Activated naive CD4-positive, alpha-beta T cell treated with anti-CD3 and anti-CD28 coated beads, Interleukin-2, amount 50 U/mL, for 72 hours (primary cell): ENCODE measurements around the gene BOC. TPM values are rescaled to one million over a fixed set of nuclear protein-coding genes. Genes with fewer than 3 reads are reported as not detected.

Source experiments
- ATAC-seq, 2 donors: fragments of 150-1000 bp; cut with Tn5 transposase; 2 replicates each; pipeline ENCODE4 v1.10.0; 2021; ENCODE audit warnings: mild to moderate bottlenecking in 2 of 2, moderate library complexity in 2 of 2
- DNase-seq, 2 donors: peaks; one replicate each; pipeline ENCODE4 v3.0.0; 2021 to 2022; ENCODE audit warnings: low spot score in 2 of 2
- H3K27ac Mint-ChIP-seq, 2 donors: one replicate each; pipeline ENCODE4 v1.8.0; 2022; ENCODE audit warnings: mild to moderate bottlenecking in 2 of 2, mixed read lengths in 2 of 2
- H3K36me3 Mint-ChIP-seq, 2 donors: one replicate each; pipeline ENCODE4 v1.8.0; 2022; ENCODE audit warnings: mixed read lengths in 2 of 2
- H3K9me3 Mint-ChIP-seq, 2 donors: one replicate each; pipeline ENCODE4 v1.8.0; 2022; ENCODE audit warnings: mixed read lengths in 2 of 2
- total RNA-seq, 2 donors: library from RNA; stranded (reverse); gene quantifications; one replicate each; pipeline ENCODE4 v1.2.3, GENCODE V29; 2022

The BOC gene
- total RNA-seq, 2 donors from 2014 or later = 0.62 TPM; not detected in 1

- H3K36me3 Mint-ChIP-seq = no peaks in the 10 kb centered on the region
- H3K9me3 Mint-ChIP-seq = no peaks in the 10 kb centered on the region
- DNase-seq (no peak), ATAC-seq (no peak)
- no peak overlapping the region for H3K27ac Mint-ChIP-seq
These were observed 42.3 kb downstream of the BOC start for GRCh38 chr3:113253702-113254101.

DNA sequence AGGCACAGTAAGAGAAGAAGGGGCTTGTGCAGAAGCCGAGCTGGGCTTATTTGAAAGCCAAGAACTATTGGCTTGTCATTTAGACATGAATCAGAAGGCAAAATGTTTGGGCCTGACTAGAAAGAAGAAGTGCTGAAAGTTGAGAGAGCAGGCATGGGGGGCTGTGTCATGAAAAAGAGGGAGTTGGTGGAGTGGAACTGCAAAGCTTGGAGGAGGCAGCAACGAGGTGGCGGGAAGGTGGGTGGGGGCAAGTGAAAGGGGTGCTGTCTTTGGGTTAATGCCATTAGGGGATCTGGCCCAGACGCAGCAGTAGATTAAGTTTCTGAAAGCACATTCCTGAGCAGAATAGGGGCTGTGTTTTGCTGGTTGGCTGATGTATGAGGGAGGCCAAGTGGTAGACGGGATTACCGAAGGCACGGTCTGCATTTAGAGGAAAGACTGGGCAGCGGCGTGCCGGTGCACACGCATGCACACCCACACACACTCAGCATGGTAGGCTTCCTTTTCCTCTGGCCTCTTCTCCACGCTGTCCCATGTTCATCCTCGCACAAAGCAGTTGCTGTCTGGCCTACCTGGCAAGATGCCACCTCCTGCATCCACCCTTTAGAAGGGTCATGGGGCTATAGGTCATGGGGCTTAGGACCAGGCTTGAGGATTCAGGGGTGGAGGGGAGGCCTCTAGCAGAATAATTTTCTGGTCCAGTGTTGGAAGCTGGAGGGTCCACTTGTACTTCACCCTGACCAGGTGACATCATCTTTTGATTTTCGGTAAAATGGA is 43.0 kb downstream of the BOC start:
- Mint-ChIP-seq H3K9me3 (no peaks in the 10 kb centered on the region), H3K36me3 (no peaks in the 10 kb centered on the region), H3K27ac (no peak overlapping the region)
- ATAC-seq (no peak), DNase-seq (no peak)

DNA sequence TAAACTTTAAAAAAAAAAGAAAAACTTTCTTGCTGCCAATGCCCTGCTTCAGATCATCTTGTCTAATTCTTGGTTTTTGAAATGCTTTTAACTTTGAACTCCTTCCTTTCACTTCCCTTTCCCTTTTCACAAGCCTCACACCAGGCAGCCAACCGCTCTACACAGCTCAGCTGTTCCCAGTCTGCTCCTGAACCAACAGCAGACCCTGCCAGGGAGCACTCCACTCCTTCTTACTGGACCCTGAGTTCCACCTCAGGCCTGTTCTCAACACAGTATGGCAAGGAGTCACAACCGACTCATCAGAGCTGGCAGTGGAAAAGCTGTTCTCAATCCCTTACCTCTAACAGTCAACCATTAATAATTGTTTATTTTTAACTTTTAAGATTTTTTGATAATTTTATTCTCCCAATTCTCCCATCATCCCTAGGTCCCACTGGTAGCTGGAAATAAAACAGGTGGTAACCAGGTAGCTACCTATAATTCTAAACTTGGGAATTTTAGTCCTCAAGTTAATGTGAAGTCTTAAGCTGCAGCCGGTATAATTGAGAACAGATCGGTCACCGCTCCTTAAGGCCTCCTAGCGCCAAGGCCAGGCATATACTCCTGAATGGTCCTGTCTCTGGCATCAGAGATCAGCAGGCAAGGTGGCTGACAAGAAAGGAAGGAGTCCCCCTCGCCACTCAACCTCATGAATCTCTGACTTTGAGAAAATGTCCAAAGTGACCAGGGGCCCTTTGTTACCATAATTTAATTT is 43.9 kb downstream of the BOC start:
- no peak overlapping the region for H3K27ac Mint-ChIP-seq
- no peak for ATAC-seq

GRCh38 chr3:113255854-113256615 is 44.7 kb downstream of the BOC start:
- H3K9me3 Mint-ChIP-seq = no peaks in the 10 kb centered on the region

More for the DNA sequence above, 43.9 kb downstream of the BOC start:
- no peak for DNase-seq
- no peaks in the 10 kb centered on the region for H3K36me3 Mint-ChIP-seq
- no peaks in the 10 kb centered on the region for H3K9me3 Mint-ChIP-seq

GRCh38 chr3:113258361-113258760 is 47.0 kb downstream of the BOC start:
- DNase-seq (no peak), ATAC-seq (no peak)
- Mint-ChIP-seq H3K36me3 (no peaks in the 10 kb centered on the region), H3K9me3 (no peaks in the 10 kb centered on the region), H3K27ac (no peak overlapping the region)

More at GRCh38 chr3:113255854-113256615, 44.7 kb downstream of the BOC start:
- Mint-ChIP-seq H3K27ac (no peak overlapping the region), H3K36me3 (no peaks in the 10 kb centered on the region)
- no peak for ATAC-seq
- DNase-seq = no peak

DNA sequence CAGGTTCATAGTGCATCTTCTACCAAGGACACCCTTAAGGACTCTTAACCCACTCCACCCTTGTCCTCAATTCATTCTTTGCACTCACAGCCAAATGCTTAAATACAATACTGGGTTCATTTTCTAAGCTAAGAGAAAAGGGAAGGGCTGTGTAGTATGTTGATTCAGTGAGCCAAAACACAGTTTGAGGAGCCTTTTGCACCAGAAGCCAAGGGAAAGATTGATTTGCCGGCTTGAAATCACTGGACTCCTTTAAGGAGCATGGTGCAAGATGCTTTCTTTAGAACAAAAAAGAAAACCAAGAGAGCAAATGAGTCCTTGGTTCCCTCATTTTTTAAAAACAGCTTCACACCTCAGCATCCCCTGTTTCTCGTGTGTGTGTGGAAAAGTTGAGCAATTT is 47.8 kb downstream of the BOC start:
- Mint-ChIP-seq H3K36me3 (no peaks in the 10 kb centered on the region), H3K9me3 (no peaks in the 10 kb centered on the region), H3K27ac (no peak overlapping the region)
- DNase-seq = no peak
- ATAC-seq = no peak

DNA sequence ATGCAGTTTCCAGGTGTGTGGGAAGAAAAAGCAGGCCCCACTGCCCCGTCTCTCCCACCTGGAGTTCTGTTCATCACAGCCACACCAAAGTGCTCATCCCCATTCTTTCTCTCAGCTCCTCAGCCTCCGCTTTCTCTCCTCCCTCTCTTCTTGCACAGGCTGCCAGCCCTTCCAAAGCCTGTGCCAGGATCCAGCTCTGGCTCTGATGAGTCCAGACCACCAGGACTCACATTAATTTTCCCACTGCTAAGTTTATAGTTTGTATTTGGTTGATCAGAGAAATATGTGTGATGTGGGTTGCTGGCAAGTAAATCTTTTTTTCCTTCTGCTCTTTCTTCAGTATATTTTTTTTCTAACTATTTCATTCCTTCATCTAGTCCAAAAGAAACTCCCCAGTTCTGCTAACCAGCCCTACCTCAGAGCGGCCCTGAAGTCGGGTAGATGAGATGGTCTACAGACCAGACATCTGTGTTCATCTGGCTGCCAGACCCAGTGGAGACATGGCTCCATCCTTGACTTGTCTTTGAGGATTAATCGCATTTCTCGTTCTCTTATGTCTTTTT is 49.8 kb downstream of the BOC start:
- H3K36me3 Mint-ChIP-seq = no peaks in the 10 kb centered on the region
- no peak overlapping the region for H3K27ac Mint-ChIP-seq
- DNase-seq = no peak
- no peaks in the 10 kb centered on the region for H3K9me3 Mint-ChIP-seq
- no peak for ATAC-seq

GRCh38 chr3:113261626-113262303 is 50.4 kb downstream of the BOC start:
- no peak overlapping the region for H3K27ac Mint-ChIP-seq
- DNase-seq (no peak), ATAC-seq (no peak)
- H3K9me3 Mint-ChIP-seq = no peaks in the 10 kb centered on the region
- no peaks in the 10 kb centered on the region for H3K36me3 Mint-ChIP-seq

DNA sequence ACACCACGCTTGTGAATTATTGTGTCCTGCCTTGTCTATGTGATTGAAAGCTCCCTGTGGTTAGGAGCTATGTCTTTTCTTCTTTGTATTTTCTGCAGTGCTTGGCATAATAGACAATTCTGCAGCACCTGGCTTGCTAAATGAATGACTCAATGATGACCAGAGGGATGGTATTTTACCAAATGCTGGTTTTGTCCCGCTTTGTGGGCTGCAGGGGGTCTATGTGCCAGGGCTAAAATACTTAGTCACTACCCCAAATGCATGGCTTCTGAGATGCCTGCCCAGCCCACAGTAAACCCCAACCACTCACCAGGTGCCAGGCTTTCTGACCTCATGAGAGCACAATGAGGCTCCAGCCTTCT is 50.9 kb downstream of the BOC start:
- H3K36me3 Mint-ChIP-seq = no peaks in the 10 kb centered on the region
- DNase-seq (no peak), ATAC-seq (no peak)
- no peak overlapping the region for H3K27ac Mint-ChIP-seq
- no peaks in the 10 kb centered on the region for H3K9me3 Mint-ChIP-seq

GRCh38 chr3:113263020-113263419 is 51.7 kb downstream of the BOC start:
- no peak overlapping the region for H3K27ac Mint-ChIP-seq
- DNase-seq (no peak), ATAC-seq (no peak)
- no peaks in the 10 kb centered on the region for H3K36me3 Mint-ChIP-seq
- no peaks in the 10 kb centered on the region for H3K9me3 Mint-ChIP-seq

GRCh38 chr3:113263778-113264177 is 52.4 kb downstream of the BOC start:
- no peaks in the 10 kb centered on the region for H3K9me3 Mint-ChIP-seq
- H3K27ac Mint-ChIP-seq = no peak overlapping the region
- ATAC-seq = no peak
- no peak for DNase-seq
- no peaks in the 10 kb centered on the region for H3K36me3 Mint-ChIP-seq

DNA sequence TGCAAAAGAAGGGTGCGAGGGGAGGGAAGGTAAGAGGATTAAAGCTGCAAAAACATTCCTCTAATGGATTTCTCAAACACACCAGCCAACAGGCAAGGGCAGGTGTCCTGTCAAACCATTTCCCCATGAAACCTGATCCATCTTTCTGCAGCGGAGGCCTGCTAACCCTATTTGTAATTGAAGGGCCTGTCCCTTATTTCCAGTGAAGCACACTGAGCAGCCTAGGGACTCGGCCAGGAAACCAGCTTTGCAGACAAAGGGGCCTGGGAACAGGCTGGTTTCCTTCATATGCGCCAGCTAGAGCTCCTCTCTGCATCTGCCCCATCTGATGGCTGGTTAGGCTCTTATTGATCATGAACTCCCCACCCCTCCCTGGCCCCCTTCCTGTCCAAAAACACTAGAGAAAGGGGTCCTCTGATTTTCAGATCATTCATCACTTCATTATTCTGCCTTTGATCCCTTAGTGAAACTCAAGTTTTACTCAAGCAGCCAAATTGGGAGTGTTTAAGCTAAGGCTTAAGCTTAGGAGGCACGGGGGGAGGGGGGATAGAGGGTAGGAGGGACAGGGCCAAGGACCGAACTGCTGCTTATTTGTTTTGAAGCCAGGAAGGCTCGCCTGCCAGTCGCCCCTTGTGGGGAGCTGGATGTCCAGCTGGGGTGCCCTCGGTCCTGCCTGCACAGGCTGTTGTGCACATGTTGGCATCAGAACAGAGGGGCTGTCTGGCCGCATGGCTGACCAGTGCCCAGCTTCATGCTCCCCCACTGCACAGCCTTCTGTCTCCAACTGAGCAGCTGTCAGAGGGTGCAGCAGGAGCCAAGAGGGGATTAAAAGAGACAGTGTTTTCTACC is 53.1 kb downstream of the BOC start:
- H3K36me3 Mint-ChIP-seq = no peaks in the 10 kb centered on the region
- no peaks in the 10 kb centered on the region for H3K9me3 Mint-ChIP-seq
- DNase-seq = no peak
- no peak for ATAC-seq
- no peak overlapping the region for H3K27ac Mint-ChIP-seq

DNA sequence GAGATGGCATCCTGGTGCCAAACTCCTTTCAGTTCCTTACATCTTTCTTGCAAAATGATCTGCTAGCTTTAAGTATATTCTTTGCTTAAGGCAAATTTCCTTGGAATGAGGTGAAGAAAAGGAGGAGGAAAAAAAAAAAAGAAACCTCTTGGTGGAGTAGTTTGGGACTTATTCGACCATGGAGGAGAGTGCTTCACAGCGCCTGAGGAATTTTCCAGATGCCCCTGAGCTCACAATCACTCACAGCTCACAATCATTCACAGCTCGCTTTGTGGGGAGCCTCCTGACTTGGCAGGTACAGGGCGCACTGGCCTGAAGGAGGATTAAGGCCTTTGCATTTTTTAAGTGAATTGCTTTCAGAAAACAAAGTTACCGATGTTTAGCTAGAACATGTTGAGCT is 53.9 kb downstream of the BOC start:
- H3K9me3 Mint-ChIP-seq = no peaks in the 10 kb centered on the region
- H3K36me3 Mint-ChIP-seq = no peaks in the 10 kb centered on the region
- DNase-seq (no peak), ATAC-seq (no peak)
- no peak overlapping the region for H3K27ac Mint-ChIP-seq

GRCh38 chr3:113266738-113267137 is 55.4 kb downstream of the BOC start:
- DNase-seq = no peak
- peak in 1 of 2 donors; percentile 38 for ATAC-seq
- Mint-ChIP-seq H3K27ac (no peak overlapping the region), H3K36me3 (no peaks in the 10 kb centered on the region), H3K9me3 (no peaks in the 10 kb centered on the region)

- DNase-seq (no peak), ATAC-seq (no peak)
- Mint-ChIP-seq H3K27ac (peak overlapping the region in 1 of 2 donors; percentile 9), H3K36me3 (no peaks in the 10 kb centered on the region), H3K9me3 (no peaks in the 10 kb centered on the region)
These were observed 57.0 kb downstream of the BOC start for GRCh38 chr3:113268311-113268710.

DNA sequence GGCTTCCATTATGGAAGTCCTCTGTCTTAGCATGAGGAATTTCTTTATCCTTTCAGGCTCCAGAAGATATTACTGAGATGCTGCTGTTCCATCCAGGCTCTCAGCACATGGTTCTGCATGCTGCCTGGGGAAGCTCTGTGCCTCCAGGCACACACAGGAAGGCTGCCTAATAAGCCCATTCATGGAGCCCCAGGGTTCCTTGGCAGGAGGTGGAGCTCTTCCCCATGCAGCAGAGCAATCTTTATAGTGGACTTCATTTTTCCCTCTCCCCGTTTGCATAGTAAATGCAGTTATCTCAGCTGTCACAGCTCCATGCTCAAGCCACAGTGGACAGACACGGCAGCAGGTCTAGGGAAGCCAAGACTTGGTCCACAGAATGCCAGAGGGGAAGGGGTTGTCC is 57.6 kb downstream of the BOC start:
- ATAC-seq (no peak), DNase-seq (no peak)
- Mint-ChIP-seq H3K9me3 (no peaks in the 10 kb centered on the region), H3K36me3 (no peaks in the 10 kb centered on the region), H3K27ac (no peak overlapping the region)
